Left lung (tissue), 10 donors: Measurements from ENCODE around the gene FRMD4B. TPM values are rescaled to one million over a fixed set of nuclear protein-coding genes. Genes with fewer than 3 reads are reported as not detected.

Source experiments
- ATAC-seq: fragments of 200-7000 bp; cut with Tn5 transposase; one replicate; pipeline ENCODE4 v1.9.1; 2020; ENCODE audit warnings: moderate library complexity
- DNase-seq, 4 donors: peaks; one replicate each; pipeline ENCODE4 v3.0.0-alpha.2; 2013 to 2020
- H3K27ac ChIP-seq, 2 donors: fragments of 200-600 bp; sonication (generic) in 1 of 2; one replicate each; pipeline versions ENCODE4 v1.5.0 to v1.8.0; 2020 to 2021
- H3K27me3 ChIP-seq, 2 donors: fragments of 200-600 bp; sonication (generic) in 1 of 2; one replicate each; pipeline versions ENCODE4 v1.5.0 to v1.8.0; 2020 to 2021
- H3K36me3 ChIP-seq, 2 donors: fragments of 200-600 bp; sonication (generic) in 1 of 2; one replicate each; pipeline versions ENCODE4 v1.5.0 to v1.8.0; 2020 to 2021
- H3K4me1 ChIP-seq, 2 donors: fragments of 200-600 bp; one replicate each; pipeline ENCODE4 v1.8.0; 2021
- H3K4me3 ChIP-seq, 2 donors: fragments of 200-600 bp; sonication (generic) in 1 of 2; one replicate each; pipeline versions ENCODE4 v1.5.0 to v1.8.0; 2020 to 2021; ENCODE audit warnings: mild to moderate bottlenecking in 1 of 2
- H3K9me3 ChIP-seq, 2 donors: fragments of 200-600 bp; sonication (generic) in 1 of 2; one replicate each; pipeline versions ENCODE4 v1.5.0 to v1.8.0; 2020 to 2021
- intact Hi-C, 2 donors: fragments of 100-400 bp; cut with DNase I; formaldehyde crosslinking; loops; one replicate each; pipeline versions ENCODE4 v1.11.2 to v1.14.2; 2022
- polyA plus RNA-seq, 6 donors: library from polyadenylated mRNA; unstranded; fragments of 120-200 nt; gene quantifications; one replicate each; pipeline ENCODE4 v1.2.1, GENCODE V29; 2013; ENCODE audit not compliant: insufficient read length in 6 of 6
- total RNA-seq, 2 donors: library from RNA; stranded (reverse); fragmentation: NEBNext Ultra II Directional; extraction: Animal tissue kit (Norgen Biotek cat#: 25700); gene quantifications; one replicate each; pipeline ENCODE4 v1.2.1, GENCODE V29; 2021
- TF ChIP-seq, protein P1 (sequence below), 2 donors: fragments of 200-600 bp; sonication (generic) in 1 of 2; IDR thresholded peaks; one replicate each; pipeline versions ENCODE4 v1.5.0 to v1.8.0; 2021; ENCODE audit warnings: antibody characterized with exemption in 2 of 2
- donor health status: DM: no; HTN: yes; CAD: no.
- donor health status: DM: no; HTN: no; CAD: no.

The FRMD4B gene
- total and polyA plus RNA-seq, 8 donors = 49.0 to 78.7 (median 71.1) TPM

DNA sequence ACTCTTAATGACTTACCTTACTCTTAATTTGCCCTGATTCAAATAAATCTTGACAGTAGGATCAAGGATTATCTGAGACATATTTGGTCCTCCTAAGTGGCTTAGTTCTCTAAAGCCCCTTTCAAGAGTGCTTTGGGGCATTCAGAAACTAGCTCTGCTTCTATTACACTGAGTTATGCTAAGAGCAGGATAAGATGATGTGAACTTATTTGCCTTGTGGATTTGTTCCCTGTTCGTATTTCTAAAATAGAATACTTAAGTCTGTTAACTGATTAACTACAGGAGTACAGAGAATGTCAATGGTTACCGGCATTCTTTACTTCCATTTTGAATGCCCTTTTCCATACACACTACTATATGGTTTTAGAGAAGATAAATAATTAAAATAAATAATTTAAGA is 14.8 kb upstream of the FRMD4B start:
- intact Hi-C loops = no loop called here
- peaks cover 0 to 6% of the 10 kb centered on the region in 2 donors for H3K9me3 ChIP-seq
- ATAC-seq = peak; percentile 81
- peak in 1 of 4 donors; percentile 52 for DNase-seq
- TF ChIP-seq, protein P1, sequence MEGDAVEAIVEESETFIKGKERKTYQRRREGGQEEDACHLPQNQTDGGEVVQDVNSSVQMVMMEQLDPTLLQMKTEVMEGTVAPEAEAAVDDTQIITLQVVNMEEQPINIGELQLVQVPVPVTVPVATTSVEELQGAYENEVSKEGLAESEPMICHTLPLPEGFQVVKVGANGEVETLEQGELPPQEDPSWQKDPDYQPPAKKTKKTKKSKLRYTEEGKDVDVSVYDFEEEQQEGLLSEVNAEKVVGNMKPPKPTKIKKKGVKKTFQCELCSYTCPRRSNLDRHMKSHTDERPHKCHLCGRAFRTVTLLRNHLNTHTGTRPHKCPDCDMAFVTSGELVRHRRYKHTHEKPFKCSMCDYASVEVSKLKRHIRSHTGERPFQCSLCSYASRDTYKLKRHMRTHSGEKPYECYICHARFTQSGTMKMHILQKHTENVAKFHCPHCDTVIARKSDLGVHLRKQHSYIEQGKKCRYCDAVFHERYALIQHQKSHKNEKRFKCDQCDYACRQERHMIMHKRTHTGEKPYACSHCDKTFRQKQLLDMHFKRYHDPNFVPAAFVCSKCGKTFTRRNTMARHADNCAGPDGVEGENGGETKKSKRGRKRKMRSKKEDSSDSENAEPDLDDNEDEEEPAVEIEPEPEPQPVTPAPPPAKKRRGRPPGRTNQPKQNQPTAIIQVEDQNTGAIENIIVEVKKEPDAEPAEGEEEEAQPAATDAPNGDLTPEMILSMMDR (IDR thresholded peaks at IDR 0.05) = no peak
- H3K36me3 ChIP-seq = no peaks in the 10 kb centered on the region
- peaks cover 0 to 4% of the 10 kb centered on the region in 2 donors for H3K4me1 ChIP-seq
- no peaks in the 10 kb centered on the region for H3K27me3 ChIP-seq
- H3K27ac ChIP-seq = peak overlapping the region; percentile 31 to 50
- no peak overlapping the region for H3K4me3 ChIP-seq

DNA sequence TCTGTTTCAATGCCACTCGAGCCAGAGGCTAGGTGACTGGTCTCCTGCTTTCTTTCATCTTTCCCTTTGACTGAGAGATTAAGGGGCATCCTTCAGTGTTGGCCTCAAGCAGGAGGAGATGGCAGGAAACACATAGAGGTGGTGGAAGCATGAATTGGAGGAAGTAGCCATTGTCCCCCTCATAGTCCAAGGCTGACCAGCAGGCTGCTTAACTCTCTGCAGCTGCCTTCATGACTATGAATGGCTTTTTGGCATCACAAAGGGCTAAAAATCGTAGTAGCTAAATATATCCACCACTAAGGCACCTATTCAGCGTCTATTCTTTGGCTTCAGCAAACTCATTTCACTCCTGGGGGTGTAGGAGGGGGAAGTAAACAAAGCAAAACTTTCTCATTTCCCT is 7.0 kb upstream of the FRMD4B start:
- intact Hi-C loops = loop anchor here in 1 of 2 donors (10.0 kb wide), 1 partner anchor 58 kb away; no protein-coding TSS in a partner anchor
- Histone ChIP-seq H3K27me3 (no peaks in the 10 kb centered on the region), H3K4me3 (no peak overlapping the region), H3K27ac (no peak overlapping the region), H3K9me3 (no peaks in the 10 kb centered on the region), H3K36me3 (no peaks in the 10 kb centered on the region), H3K4me1 (peaks cover 0 to 15% of the 10 kb centered on the region in 2 donors)
- DNase-seq (no peak), ATAC-seq (no peak)
- TF ChIP-seq, protein P1 (IDR thresholded peaks at IDR 0.05) = no peak

DNA sequence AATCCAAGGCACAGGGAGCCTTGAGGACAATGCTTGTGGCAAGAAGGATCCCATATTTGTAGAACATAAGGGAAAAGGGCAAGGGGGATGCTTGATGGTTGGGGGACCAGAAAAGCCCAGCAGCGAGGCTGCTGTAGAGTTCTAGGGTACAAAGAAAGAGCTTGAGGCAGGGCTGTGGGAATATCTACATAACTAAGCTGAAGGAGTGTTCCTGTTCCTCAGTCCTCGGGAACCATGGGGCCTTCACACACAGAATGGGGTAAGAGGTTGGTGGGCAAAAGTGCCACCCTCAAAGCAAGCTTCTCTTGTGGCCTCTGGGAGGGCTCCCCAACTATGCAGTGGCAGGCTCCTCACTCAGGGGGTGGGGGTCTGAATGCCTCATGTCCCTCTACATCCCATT is 6.5 kb upstream of the FRMD4B start:
- DNase-seq = no peak
- Histone ChIP-seq H3K4me1 (peaks cover 0 to 15% of the 10 kb centered on the region in 2 donors), H3K36me3 (no peaks in the 10 kb centered on the region), H3K27ac (no peak overlapping the region), H3K9me3 (no peaks in the 10 kb centered on the region), H3K27me3 (no peaks in the 10 kb centered on the region), H3K4me3 (no peak overlapping the region)
- TF ChIP-seq, protein P1 (IDR thresholded peaks at IDR 0.05) = no peak
- intact Hi-C loops = loop anchor here in 1 of 2 donors (10.0 kb wide), 1 partner anchor 58 kb away; no protein-coding TSS in a partner anchor
- no peak for ATAC-seq

DNA sequence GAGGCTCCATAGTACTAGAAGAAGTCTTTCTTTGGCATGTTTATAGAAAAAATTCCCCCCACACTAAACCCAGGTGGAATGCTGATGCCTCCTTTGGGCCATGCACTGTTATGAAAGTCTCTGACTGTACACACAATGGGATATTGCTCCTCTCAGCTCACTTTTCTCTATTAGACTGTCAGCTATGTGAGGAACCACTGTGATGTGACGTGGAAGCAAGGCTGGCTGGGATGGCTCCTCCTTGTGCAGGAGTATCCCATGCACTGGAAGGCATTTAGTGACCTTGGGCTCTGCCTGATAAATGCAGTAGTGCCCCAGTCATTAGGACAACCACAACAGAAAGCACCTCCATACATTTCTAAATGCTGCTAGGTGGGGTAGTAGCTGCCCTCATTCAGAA is 5.7 kb upstream of the FRMD4B start:
- no peak for DNase-seq

DNA sequence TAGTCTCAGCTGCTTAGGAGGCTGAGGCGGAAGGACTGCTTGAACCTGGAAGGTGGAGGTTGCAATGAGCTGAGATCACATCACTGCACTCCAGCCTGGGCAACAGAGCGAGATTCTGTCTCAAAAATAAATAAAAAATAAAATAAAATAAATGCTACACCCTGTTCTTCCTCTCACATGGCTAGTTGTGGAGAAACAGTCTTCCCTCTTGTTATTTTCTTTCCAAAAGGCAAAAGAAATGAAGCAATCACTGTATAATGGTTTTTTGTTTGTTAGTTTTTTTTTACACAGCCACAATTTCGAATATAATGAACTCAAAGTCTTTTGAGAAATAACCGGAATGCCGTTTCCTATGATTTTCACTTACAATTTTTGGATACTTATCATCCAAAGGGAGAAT is 4.9 kb upstream of the FRMD4B start:
- no peak for ATAC-seq
- Histone ChIP-seq H3K36me3 (no peaks in the 10 kb centered on the region), H3K27ac (no peak overlapping the region), H3K27me3 (peaks cover 0 to 4% of the 10 kb centered on the region in 2 donors), H3K4me1 (peaks cover 5 to 30% of the 10 kb centered on the region in 2 donors), H3K9me3 (no peaks in the 10 kb centered on the region), H3K4me3 (no peak overlapping the region)
- DNase-seq = no peak
- intact Hi-C loops = loop anchor here in 1 of 2 donors (10.0 kb wide), 1 partner anchor 56 kb away; no protein-coding TSS in a partner anchor
- TF ChIP-seq, protein P1 (IDR thresholded peaks at IDR 0.05) = no peak

More for the DNA sequence above, 5.7 kb upstream of the FRMD4B start:
- no peak for ATAC-seq
- Histone ChIP-seq H3K9me3 (no peaks in the 10 kb centered on the region), H3K4me1 (peaks cover 4 to 23% of the 10 kb centered on the region in 2 donors), H3K4me3 (no peak overlapping the region), H3K27ac (no peak overlapping the region), H3K36me3 (no peaks in the 10 kb centered on the region), H3K27me3 (no peaks in the 10 kb centered on the region)
- TF ChIP-seq, protein P1 (IDR thresholded peaks at IDR 0.05) = no peak
- intact Hi-C loops = loop anchor here in 1 of 2 donors (10.0 kb wide), 1 partner anchor 57 kb away; no protein-coding TSS in a partner anchor
